HG02938 (cell line): ENCODE results near the gene CRYBG3.
"Not testable (repeated sequence)": the region's sequence is repeated elsewhere in the genome, so short reads cannot be mapped to it uniquely, and the experiment has no call there.

Experiments
- ATAC-seq: cut with Tn5 transposase; IDR thresholded peaks from one replicate; pipeline ENCODE4 v1.9.1; 2021; ENCODE audit warnings: mild to moderate bottlenecking, moderate library complexity; ENCODE audit not compliant: unreplicated experiment

The CRYBG3 gene

DNA sequence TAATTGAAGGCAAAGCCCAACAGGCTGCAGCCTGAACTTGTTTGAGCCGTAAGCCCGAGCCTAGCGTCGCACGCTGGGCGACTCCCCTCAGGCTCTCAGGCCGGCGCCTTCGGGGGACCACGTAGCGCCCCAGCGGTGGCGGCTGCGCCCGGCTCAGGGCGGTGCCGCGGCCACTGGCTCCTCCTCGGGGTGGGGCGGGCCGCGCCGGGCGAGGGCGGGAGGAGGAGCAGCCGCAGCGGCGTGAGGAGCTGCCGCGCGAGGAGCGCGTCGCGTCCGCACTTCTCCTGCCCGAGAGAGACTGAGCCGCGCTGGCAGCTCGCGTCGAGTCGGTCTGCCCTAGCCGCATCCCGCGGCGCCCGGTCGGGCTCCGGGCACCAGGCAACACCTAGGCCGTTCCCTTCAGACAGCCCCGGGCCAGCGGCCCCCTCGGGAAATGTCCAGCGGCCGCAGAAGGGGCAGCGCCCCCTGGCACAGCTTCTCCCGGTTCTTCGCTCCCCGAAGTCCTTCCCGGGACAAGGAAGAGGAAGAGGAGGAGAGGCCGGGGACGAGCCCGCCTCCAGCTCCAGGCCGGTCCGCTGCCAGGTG lies at the start of gene CRYBG3:
Gene CRYBG3 (plus strand): TSS at position 238 of the 585 bp plus-strand sequence. CDS start 196 bp downstream, at position 434.
- peak; percentile 92 for ATAC-seq

DNA sequence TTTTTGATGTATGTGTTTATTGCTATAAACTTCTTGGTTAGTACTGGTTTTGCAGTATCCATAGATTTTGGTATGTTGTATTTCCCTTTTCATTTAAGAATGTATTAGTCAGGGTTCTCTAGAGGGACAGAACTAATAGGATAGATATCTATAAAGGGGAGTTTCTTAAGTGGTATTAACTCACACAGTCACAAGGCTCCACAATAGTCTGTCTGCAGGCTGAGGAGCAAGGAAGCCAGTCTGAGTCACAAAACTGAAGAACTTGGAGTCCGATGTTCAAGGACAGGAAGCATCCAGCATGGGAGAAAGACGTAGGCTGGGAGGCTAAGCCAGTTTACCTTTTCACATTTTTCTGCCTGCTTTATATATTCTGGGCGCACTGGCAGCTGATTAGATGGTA lies 48.9 kb upstream of the CRYBG3 start:
- ATAC-seq = no peak

DNA sequence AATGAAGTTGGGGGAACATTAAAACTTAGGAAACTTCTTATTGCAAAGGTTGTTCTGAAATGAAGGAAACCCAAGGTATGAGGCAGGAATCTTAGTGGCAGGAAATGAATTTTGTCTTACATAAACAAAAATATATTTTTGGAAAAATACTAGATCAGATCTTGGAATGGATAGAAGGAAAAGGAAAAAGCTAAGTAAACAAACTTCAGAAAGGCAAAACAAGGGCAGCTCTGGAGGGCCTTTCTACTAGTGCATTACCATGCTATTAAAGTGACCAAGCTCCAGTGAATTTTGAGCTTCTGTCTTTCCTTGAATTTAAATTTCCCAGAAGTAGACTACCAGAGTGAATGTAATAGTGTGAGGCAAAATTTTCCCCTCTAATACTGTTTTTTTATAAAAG lies 43.7 kb upstream of the CRYBG3 start:
- ATAC-seq = no peak

DNA sequence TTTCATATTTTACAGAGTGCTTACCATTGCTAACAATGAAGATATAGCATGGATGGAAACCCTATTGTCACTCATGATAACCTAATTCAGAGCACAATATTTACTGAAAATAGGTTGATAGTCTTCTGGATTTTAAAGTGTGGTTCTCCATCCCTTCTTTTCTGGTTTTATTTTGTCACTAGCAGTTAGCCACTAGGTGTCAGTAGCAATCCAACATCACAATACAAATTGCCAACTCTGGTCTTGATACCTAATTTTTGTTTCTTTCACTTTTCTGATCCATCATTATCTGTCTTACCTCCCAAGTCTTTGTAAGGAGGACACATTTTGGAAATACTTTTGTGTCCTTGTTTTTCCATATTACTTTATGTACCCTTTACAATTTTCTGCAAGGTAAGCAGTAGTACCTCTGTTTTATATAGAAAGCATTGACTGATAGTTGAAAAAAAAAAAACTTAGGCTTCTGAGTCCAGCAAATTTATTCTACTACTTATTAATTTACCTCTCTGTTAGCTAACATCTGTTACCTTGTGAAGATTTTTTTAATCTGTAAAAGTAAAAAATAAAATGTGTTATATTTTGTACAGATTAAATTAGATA lies 28.3 kb upstream of the CRYBG3 start:
- peak; percentile 77 for ATAC-seq

GRCh38 chr3:97795951-97796350 lies 25.9 kb upstream of the CRYBG3 start:
- ATAC-seq = no peak

DNA sequence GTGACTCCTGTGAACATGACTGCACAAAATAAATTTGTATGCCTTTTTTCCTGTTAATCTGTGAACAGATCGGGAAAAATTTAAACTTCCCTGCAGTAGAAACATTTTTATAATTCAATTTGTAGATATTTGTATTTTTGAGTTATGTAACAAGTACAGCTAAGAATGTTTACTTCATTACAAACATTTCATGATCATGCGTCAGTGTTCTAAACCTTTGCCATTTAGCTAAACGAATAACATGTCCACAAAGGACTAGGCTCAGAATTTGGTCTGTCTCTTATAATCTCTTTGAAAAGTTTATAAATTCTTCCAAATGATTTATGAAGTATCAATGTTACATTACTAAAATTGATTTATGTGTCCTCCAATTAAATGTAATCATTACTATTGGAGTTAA lies 17.3 kb upstream of the CRYBG3 start:
- ATAC-seq = no peak

GRCh38 chr3:97810779-97811390 lies 10.9 kb upstream of the CRYBG3 start:
- no peak for ATAC-seq

GRCh38 chr3:97815149-97815917 lies 6.5 kb upstream of the CRYBG3 start:
- no peak for ATAC-seq

GRCh38 chr3:97816811-97817210 lies 5.0 kb upstream of the CRYBG3 start:
- ATAC-seq = no peak

GRCh38 chr3:97817965-97818364 lies 3.8 kb upstream of the CRYBG3 start:
- no peak for ATAC-seq

- no peak for ATAC-seq
Observed at GRCh38 chr3:97820780-97821179, 1.0 kb upstream of the CRYBG3 start.

DNA sequence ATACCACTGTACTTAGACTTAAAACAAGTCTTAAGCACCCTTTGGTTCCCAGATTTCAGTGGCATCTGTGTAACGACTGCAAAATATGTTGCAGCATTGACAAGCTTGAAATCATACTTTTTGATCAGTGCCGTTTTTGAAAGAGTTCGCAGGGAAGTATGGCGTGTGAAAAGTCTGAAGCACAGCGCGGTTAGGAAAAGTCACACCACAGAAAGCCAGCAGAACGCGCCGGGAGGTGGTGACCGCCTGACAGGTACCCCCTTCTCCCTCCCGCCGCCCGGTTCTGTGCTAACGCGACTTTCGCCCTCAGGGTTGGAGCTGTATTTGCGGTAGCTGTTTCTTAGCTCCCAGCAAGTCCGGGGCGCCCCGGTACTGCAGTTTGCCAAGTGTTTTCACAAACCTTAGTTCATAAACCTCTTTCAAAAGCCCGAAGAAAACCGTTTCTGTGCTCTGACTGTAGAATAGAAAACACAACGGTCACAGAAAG lies 481 bp upstream of the CRYBG3 start:
- ATAC-seq = peak; percentile 54

GRCh38 chr3:97822359-97822775 lies 556 bp downstream of the CRYBG3 start:
- peak; percentile 31 for ATAC-seq

- ATAC-seq = no peak
Observed at GRCh38 chr3:97823046-97824004, 1.5 kb downstream of the CRYBG3 start.

GRCh38 chr3:97825101-97825500 lies 3.3 kb downstream of the CRYBG3 start:
- no peak for ATAC-seq

- no peak for ATAC-seq
Observed at GRCh38 chr3:97827741-97828471, 6.1 kb downstream of the CRYBG3 start.

DNA sequence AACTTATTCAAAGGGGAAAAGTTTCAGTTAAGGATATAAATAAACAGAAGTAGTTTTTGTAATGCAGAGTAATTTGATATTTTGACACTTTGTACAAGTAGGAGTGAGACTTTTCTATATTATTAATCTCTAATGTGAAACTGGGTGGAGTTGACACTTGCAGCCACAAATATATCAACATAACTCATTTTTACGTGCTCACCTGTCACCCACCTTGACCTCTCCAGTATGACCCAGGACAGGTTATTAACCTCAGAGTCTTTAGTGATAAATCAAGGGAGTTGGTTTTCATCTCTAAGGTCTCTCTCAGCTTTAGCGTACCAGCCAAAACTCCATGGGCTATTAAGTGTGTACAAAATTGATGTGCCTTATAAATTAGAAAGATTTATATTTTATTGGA lies 7.4 kb downstream of the CRYBG3 start:
- no peak for ATAC-seq

DNA sequence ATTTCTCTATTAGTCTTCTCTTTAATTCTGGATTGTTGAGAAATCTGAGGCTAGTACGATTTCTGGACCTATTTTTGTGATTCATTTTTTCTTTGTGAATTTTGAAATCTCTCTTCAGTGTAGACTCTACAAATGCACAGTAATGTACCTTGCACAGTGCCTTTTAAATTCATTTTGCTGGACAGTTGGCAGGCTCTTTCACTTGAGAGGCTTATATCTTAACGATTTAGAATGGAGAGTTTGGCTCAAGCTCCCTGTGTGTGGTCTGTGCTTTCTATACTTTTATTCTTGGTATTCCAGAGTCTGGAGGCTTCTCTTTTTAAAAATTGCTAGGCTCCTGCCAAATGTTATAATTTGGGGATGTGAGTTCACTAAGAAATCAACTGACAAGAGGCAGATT lies 8.8 kb downstream of the CRYBG3 start:
- ATAC-seq = no peak

DNA sequence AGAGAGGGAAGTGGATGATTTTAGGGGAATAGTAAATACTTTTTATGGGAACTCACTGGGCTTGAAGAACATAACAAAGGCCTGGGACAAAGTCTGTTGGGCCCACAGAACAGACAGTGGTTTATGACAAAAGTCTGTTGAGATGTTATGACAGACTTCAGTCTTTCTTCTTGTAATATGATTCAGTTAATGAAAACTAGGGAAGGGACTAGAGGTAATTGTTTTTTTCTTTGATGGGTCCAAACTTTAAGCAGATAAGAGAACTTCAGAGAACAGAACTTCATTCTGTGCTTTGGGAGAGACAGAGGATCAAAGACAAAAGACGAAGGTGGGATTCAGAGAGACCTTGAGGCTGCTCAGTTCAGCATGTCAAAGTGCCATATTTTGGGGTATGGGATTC lies 9.3 kb downstream of the CRYBG3 start:
- no peak for ATAC-seq

- not testable (repeated sequence) for ATAC-seq
Observed at GRCh38 chr3:97833184-97833583, 11.4 kb downstream of the CRYBG3 start.
